GM12878 (cell line): ENCODE measurements around the gene PDZD7. TPM values are rescaled to one million over a fixed set of nuclear protein-coding genes. Genes with fewer than 3 reads are reported as not detected.

ENCODE experiments used
- ATAC-seq: fragments of 200-7000 bp; cut with Tn5 transposase; 3 replicates; pipeline ENCODE4 v1.9.1; 2020; ENCODE audit warnings: mild to moderate bottlenecking, moderate library complexity
- BruUV-seq: library from RNA; stranded (reverse); fragments of 400-500 nt; replicated peaks from 2 replicates; lab custom pipeline; 2021; lab: Mats Ljungman, UMichigan
- CTCF ChIA-PET: fragments of 300-600 bp; sonication (Branson Sonifier 250); formaldehyde crosslinking; extraction: SDS; loops from one replicate; lab custom pipeline; 2021; ENCODE audit warnings: inconsistent platforms; lab: Yijun Ruan, JAX
- POLR2A ChIA-PET: fragments of 350-600 bp; formaldehyde crosslinking; extraction: SDS; loops from one replicate; lab custom pipeline; 2021; ENCODE audit warnings: inconsistent platforms; lab: Charles Lee
- RAD21 ChIA-PET: fragments of 300-600 bp; sonication (Branson Sonifier 250); formaldehyde crosslinking; loops from one replicate; lab custom pipeline; 2023; ENCODE audit warnings: antibody characterized with exemption; ENCODE audit not compliant: unreplicated experiment; lab: Charles Lee
- SMC1A ChIA-PET: fragments of 300-600 bp; sonication (Branson Sonifier 250); formaldehyde crosslinking; loops from one replicate; lab custom pipeline; 2023; ENCODE audit not compliant: unreplicated experiment, uncharacterized antibody; lab: Charles Lee
- DNase-seq: peaks from one replicate; pipeline ENCODE4 v3.0.0-alpha.2; 2011; ENCODE audit warnings: low read depth, low spot score
- FAIRE-seq: peaks from 3 replicates; lab custom pipeline; 2011; peaks lifted over from hg19 to GRCh38; lab: Jason Lieb, UNC
- H2AFZ ChIP-seq: 2 replicates; pipeline ENCODE4 v1.6.0; 2011; ENCODE audit warnings: low read depth, low read length, control low read depth; ENCODE audit not compliant: control insufficient read depth
- H3K27ac ChIP-seq: 2 replicates; pipeline ENCODE4 v1.5.1; 2011; ENCODE audit warnings: control low read depth; ENCODE audit not compliant: control insufficient read depth, insufficient read depth
- H3K27me3 ChIP-seq, 2 experiments: replicated peaks in 1 of 2; 2 replicates each; pipeline versions ENCODE4 v1.6.0 to v1.6.1; 2011; ENCODE audit warnings: low read length in 1 of 2; ENCODE audit not compliant: control insufficient read depth in 2 of 2, insufficient read depth in 2 of 2
- H3K36me3 ChIP-seq, 2 experiments: 2 replicates each; pipeline ENCODE4 v1.5.1; 2011; ENCODE audit warnings: low read length in 1 of 2; ENCODE audit not compliant: control insufficient read depth in 2 of 2, insufficient read depth in 2 of 2
- H3K4me1 ChIP-seq: 2 replicates; pipeline ENCODE4 v1.6.1; 2011; ENCODE audit warnings: mild to moderate bottlenecking, low read length, moderate library complexity, mixed read lengths; ENCODE audit not compliant: control insufficient read depth, insufficient read depth
- H3K4me2 ChIP-seq: 2 replicates; pipeline ENCODE4 v1.6.0; 2011; ENCODE audit warnings: control low read depth; ENCODE audit not compliant: control insufficient read depth, insufficient read depth
- H3K4me3 ChIP-seq: fragments of 200-600 bp; sonication (generic); 2 replicates; pipeline ENCODE4 v1.5.1; 2016
- H3K79me2 ChIP-seq: 2 replicates; pipeline ENCODE4 v1.6.0; 2011; ENCODE audit warnings: low read length; ENCODE audit not compliant: control insufficient read depth, insufficient read depth
- H3K9ac ChIP-seq: 2 replicates; pipeline ENCODE4 v1.8.0; 2011; ENCODE audit warnings: low read length, control low read depth, mixed read lengths; ENCODE audit not compliant: control insufficient read depth, insufficient read depth
- H3K9me3 ChIP-seq: replicated peaks from 3 replicates; pipeline ENCODE4 v1.5.1; 2011; ENCODE audit warnings: mild to moderate bottlenecking, low read length; ENCODE audit not compliant: control insufficient read depth, insufficient read depth
- H4K20me1 ChIP-seq: 2 replicates; pipeline ENCODE4 v1.6.0; 2011; ENCODE audit not compliant: control insufficient read depth, insufficient read depth
- BCL11A ChIP-seq: IDR thresholded peaks from 2 replicates; pipeline ENCODE4 v1.6.1; 2011; ENCODE audit warnings: low read depth, low read length
- BHLHE40 ChIP-seq, 2 experiments: fragments of 450-650 bp in 1 of 2; IDR thresholded peaks; 2 replicates each; pipeline ENCODE4 v1.6.1; 2011 to 2017; ENCODE audit warnings: low read depth in 2 of 2, borderline replicate concordance in 1 of 2, improper control_type of control experiment in 1 of 2, low read length in 1 of 2, mild to moderate bottlenecking in 1 of 2
- BMI1 ChIP-seq: fragments of 450-650 bp; IDR thresholded peaks from 2 replicates; pipeline ENCODE4 v1.6.1; 2016; ENCODE audit warnings: mild to moderate bottlenecking, moderate library complexity, borderline replicate concordance
- HDAC6 ChIP-seq: fragments of 200-600 bp; sonication (generic); IDR thresholded peaks from one replicate; pipeline ENCODE4 v1.8.0; 2017; ENCODE audit warnings: antibody characterized with exemption; ENCODE audit not compliant: unreplicated experiment
- NR2F1 ChIP-seq: fragments of 450-650 bp; conservative IDR thresholded peaks from 2 replicates; pipeline ENCODE4 v1.6.1; 2017; ENCODE audit warnings: mild to moderate bottlenecking
- POLR2AphosphoS5 ChIP-seq: IDR thresholded peaks from 2 replicates; pipeline ENCODE4 v1.6.1; 2011; ENCODE audit warnings: mild to moderate bottlenecking, low read length, inconsistent platforms
- POU2F2 ChIP-seq: IDR thresholded peaks from 3 replicates; pipeline ENCODE4 v1.6.1; 2011; ENCODE audit warnings: low read depth, mild to moderate bottlenecking, low read length, borderline replicate concordance
- SREBF2 ChIP-seq: IDR thresholded peaks from 2 replicates; pipeline ENCODE4 v1.6.1; 2012; ENCODE audit warnings: mild to moderate bottlenecking, low read length
- TARDBP ChIP-seq: IDR thresholded peaks from 2 replicates; pipeline ENCODE4 v1.6.1; 2016; ENCODE audit warnings: borderline replicate concordance
- ZNF207 ChIP-seq: fragments of 450-650 bp; IDR thresholded peaks from 2 replicates; pipeline ENCODE4 v1.6.1; 2014; ENCODE audit warnings: antibody characterized with exemption, mild to moderate bottlenecking, borderline replicate concordance
- WGBS: methylation state at CpG from one replicate; pipeline ENCODE4 v1.1.6; 2016; ENCODE audit warnings: low lambda C conversion rate; ENCODE audit not compliant: insufficient replicate concordance, insufficient coverage; ENCODE audit errors: missing lambda C conversion rate; 5-methylcytosine and 5-hydroxymethylcytosine counted together
- in situ Hi-C: fragments of 300-500 bp; cut with MboI; formaldehyde crosslinking; loops from 9 replicates; pipeline ENCODE4 v1.14.3; 2018; ENCODE audit warnings: mixed read lengths
- intact Hi-C: fragments of 100-400 bp; cut with micrococcal nuclease; formaldehyde crosslinking; loops from one replicate; pipeline ENCODE4 v1.14.2; 2022; ENCODE audit not compliant: unreplicated experiment
- polyA plus RNA-seq, 11 experiments: library from polyadenylated mRNA; depleted of rRNA in 4 of 11; unstranded in 6 of 11; stranded (reverse) in 5 of 11; fragments of >200 nt; fragmentation: Nextera tagmentation in 4 of 11; fragmentation: Illumina TruSeq in 1 of 11; extraction: Ambion mirVana in 4 of 11; extraction: Trizol in 1 of 11; gene quantifications; 1 replicate in 1 of 11; 2 replicates in 10 of 11; pipeline versions ENCODE4 v1.2.1 to v1.2.3, GENCODE V29; 2011 to 2016; ENCODE audit warnings: inconsistent platforms in 2 of 11, missing spikeins in 2 of 11, low read depth in 1 of 11
- total RNA-seq, 4 experiments: library from RNA; depleted of rRNA in 3 of 4; stranded (reverse); fragments of >200 nt in 3 of 4; fragmentation: Illumina TruSeq in 1 of 4; extraction: Trizol in 1 of 4; gene quantifications; 2 replicates each; pipeline versions ENCODE4 v1.2.1 to v1.2.3, GENCODE V29; 2013 to 2021
- TF ChIP-seq, protein P1 (sequence below): fragments of 450-650 bp; IDR thresholded peaks from 2 replicates; pipeline ENCODE4 v1.6.1; 2017; ENCODE audit warnings: mild to moderate bottlenecking, moderate library complexity
- TF ChIP-seq, protein P2 (sequence below): fragments of 450-650 bp; IDR thresholded peaks from 2 replicates; pipeline ENCODE4 v1.6.1; 2017; ENCODE audit warnings: mild to moderate bottlenecking, moderate library complexity
- TF ChIP-seq, protein P3 (sequence below): fragments of 450-650 bp; IDR thresholded peaks from 2 replicates; pipeline ENCODE4 v1.6.1; 2016; ENCODE audit warnings: mild to moderate bottlenecking

Gene PDZD7
- total and polyA plus RNA-seq, 10 of the 15 experiments (the other 5 are each of a cell fraction or from before 2014, with no cell fraction given) = 0.01 to 0.20 (median 0.03) TPM; not detected in 7

DNA sequence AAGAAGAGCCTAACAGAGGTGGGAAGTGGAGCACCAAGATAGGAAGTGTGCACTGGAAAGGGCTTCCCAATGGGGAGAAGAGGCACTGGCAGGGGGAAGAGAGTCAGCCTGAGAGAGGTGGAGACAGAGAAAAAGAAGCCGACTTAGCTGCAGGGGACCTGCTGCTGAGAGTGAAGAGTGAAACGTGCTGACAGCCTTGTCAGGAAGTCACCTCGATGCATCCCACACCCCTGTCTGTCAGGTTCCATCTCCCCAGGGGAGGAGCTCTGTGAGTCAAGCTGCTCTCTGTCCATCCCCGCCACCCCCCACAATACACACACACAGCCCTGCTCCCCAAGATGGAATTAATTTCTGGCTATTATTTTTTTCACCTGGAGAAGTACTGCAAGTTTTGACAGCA, 44.8 kb upstream of the PDZD7 start:
- CTCF ChIA-PET = interaction anchor here (0.7 to 3.2 kb wide), 8 partner anchors 11 to 66 kb away, joined by 3 to 17 read pairs (median 4); no protein-coding TSS in a partner anchor
- no peak overlapping the region for H2AFZ ChIP-seq
- no peak for FAIRE-seq

More for the DNA sequence above, 44.8 kb upstream of the PDZD7 start:
- Histone ChIP-seq H3K9me3 (no peaks in the 10 kb centered on the region), H3K79me2 (no peaks in the 10 kb centered on the region), H3K4me3 (no peak overlapping the region), H3K27me3 (peaks cover 0 to 4% of the 10 kb centered on the region in 2 experiments; a peak in 3 of 4 replicates), H3K27ac (no peak overlapping the region), H3K4me2 (no peak overlapping the region), H3K36me3 (no peaks in the 10 kb centered on the region), H3K9ac (no peak overlapping the region), H4K20me1 (no peaks in the 10 kb centered on the region; the same call in 1 of the 2 replicates), H3K4me1 (peaks cover 15% of the 10 kb centered on the region)
- ChIA-PET RAD21 (interaction anchor here (1.0 to 1.3 kb wide), 2 partner anchors 20 to 32 kb away, joined by 3 read pairs; no protein-coding TSS in a partner anchor), SMC1A (interaction anchor here (1.0 to 1.1 kb wide), 3 partner anchors 9 to 26 kb away, joined by 3 read pairs; no protein-coding TSS in a partner anchor), POLR2A (interaction anchor here (1.0 kb wide), 1 partner anchor 12 kb away, joined by 3 read pairs; no protein-coding TSS in a partner anchor)
- no TSS peak for BruUV-seq
- DNase-seq (no peak), ATAC-seq (no peak)
- in situ Hi-C loops (no loop called here), intact Hi-C loops (no loop called here)
- TF ChIP-seq BMI1 (no peak), ZNF207 (no peak), HDAC6 (no peak), BCL11A (no peak), POU2F2 (no peak), SREBF2 (no peak), TARDBP (no peak), BHLHE40 (IDR thresholded peaks at IDR 0.05; ENCODE audit: borderline replicate concordance in 1 of 2, low read depth in 2 of 2, low read length in 1 of 2) (peak in 1 of 2 experiments; percentile 12; a peak in 1 of 4 replicates), NR2F1 (no peak), POLR2AphosphoS5 (no peak)
- TF ChIP-seq, protein P1, sequence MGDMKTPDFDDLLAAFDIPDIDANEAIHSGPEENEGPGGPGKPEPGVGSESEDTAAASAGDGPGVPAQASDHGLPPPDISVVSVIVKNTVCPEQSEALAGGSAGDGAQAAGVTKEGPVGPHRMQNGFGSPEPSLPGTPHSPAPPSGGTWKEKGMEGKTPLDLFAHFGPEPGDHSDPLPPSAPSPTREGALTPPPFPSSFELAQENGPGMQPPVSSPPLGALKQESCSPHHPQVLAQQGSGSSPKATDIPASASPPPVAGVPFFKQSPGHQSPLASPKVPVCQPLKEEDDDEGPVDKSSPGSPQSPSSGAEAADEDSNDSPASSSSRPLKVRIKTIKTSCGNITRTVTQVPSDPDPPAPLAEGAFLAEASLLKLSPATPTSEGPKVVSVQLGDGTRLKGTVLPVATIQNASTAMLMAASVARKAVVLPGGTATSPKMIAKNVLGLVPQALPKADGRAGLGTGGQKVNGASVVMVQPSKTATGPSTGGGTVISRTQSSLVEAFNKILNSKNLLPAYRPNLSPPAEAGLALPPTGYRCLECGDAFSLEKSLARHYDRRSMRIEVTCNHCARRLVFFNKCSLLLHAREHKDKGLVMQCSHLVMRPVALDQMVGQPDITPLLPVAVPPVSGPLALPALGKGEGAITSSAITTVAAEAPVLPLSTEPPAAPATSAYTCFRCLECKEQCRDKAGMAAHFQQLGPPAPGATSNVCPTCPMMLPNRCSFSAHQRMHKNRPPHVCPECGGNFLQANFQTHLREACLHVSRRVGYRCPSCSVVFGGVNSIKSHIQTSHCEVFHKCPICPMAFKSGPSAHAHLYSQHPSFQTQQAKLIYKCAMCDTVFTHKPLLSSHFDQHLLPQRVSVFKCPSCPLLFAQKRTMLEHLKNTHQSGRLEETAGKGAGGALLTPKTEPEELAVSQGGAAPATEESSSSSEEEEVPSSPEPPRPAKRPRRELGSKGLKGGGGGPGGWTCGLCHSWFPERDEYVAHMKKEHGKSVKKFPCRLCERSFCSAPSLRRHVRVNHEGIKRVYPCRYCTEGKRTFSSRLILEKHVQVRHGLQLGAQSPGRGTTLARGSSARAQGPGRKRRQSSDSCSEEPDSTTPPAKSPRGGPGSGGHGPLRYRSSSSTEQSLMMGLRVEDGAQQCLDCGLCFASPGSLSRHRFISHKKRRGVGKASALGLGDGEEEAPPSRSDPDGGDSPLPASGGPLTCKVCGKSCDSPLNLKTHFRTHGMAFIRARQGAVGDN = no peak
- TF ChIP-seq, protein P2, sequence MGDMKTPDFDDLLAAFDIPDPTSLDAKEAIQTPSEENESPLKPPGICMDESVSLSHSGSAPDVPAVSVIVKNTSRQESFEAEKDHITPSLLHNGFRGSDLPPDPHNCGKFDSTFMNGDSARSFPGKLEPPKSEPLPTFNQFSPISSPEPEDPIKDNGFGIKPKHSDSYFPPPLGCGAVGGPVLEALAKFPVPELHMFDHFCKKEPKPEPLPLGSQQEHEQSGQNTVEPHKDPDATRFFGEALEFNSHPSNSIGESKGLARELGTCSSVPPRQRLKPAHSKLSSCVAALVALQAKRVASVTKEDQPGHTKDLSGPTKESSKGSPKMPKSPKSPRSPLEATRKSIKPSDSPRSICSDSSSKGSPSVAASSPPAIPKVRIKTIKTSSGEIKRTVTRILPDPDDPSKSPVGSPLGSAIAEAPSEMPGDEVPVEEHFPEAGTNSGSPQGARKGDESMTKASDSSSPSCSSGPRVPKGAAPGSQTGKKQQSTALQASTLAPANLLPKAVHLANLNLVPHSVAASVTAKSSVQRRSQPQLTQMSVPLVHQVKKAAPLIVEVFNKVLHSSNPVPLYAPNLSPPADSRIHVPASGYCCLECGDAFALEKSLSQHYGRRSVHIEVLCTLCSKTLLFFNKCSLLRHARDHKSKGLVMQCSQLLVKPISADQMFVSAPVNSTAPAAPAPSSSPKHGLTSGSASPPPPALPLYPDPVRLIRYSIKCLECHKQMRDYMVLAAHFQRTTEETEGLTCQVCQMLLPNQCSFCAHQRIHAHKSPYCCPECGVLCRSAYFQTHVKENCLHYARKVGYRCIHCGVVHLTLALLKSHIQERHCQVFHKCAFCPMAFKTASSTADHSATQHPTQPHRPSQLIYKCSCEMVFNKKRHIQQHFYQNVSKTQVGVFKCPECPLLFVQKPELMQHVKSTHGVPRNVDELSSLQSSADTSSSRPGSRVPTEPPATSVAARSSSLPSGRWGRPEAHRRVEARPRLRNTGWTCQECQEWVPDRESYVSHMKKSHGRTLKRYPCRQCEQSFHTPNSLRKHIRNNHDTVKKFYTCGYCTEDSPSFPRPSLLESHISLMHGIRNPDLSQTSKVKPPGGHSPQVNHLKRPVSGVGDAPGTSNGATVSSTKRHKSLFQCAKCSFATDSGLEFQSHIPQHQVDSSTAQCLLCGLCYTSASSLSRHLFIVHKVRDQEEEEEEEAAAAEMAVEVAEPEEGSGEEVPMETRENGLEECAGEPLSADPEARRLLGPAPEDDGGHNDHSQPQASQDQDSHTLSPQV = no peak
- TF ChIP-seq, protein P3, sequence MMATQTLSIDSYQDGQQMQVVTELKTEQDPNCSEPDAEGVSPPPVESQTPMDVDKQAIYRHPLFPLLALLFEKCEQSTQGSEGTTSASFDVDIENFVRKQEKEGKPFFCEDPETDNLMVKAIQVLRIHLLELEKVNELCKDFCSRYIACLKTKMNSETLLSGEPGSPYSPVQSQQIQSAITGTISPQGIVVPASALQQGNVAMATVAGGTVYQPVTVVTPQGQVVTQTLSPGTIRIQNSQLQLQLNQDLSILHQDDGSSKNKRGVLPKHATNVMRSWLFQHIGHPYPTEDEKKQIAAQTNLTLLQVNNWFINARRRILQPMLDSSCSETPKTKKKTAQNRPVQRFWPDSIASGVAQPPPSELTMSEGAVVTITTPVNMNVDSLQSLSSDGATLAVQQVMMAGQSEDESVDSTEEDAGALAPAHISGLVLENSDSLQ = 0 out of 2 replicates have a peak, but pooled peaks have one; percentile 12
- 11% methylated on average over 4 of the region's 4 CpGs for WGBS
